GM12878 (cell line): ENCODE results near the gene LGALS3. TPM values are rescaled to one million over a fixed set of nuclear protein-coding genes. Genes with fewer than 3 reads are reported as not detected.

Experiments
- ATAC-seq: fragments of 200-7000 bp; cut with Tn5 transposase; 3 replicates; pipeline ENCODE4 v1.9.1; 2020; ENCODE audit warnings: mild to moderate bottlenecking, moderate library complexity
- BruUV-seq: library from RNA; stranded (reverse); fragments of 400-500 nt; replicated peaks from 2 replicates; lab custom pipeline; 2021; lab: Mats Ljungman, UMichigan
- CTCF ChIA-PET: fragments of 300-600 bp; sonication (Branson Sonifier 250); formaldehyde crosslinking; extraction: SDS; loops from one replicate; lab custom pipeline; 2021; ENCODE audit warnings: inconsistent platforms; lab: Yijun Ruan, JAX
- POLR2A ChIA-PET: fragments of 350-600 bp; formaldehyde crosslinking; extraction: SDS; loops from one replicate; lab custom pipeline; 2021; ENCODE audit warnings: inconsistent platforms; lab: Charles Lee
- RAD21 ChIA-PET: fragments of 300-600 bp; sonication (Branson Sonifier 250); formaldehyde crosslinking; loops from one replicate; lab custom pipeline; 2023; ENCODE audit warnings: antibody characterized with exemption; ENCODE audit not compliant: unreplicated experiment; lab: Charles Lee
- SMC1A ChIA-PET: fragments of 300-600 bp; sonication (Branson Sonifier 250); formaldehyde crosslinking; loops from one replicate; lab custom pipeline; 2023; ENCODE audit not compliant: unreplicated experiment, uncharacterized antibody; lab: Charles Lee
- DNase-seq: peaks from one replicate; pipeline ENCODE4 v3.0.0-alpha.2; 2011; ENCODE audit warnings: low read depth, low spot score
- FAIRE-seq: peaks from 3 replicates; lab custom pipeline; 2011; peaks lifted over from hg19 to GRCh38; lab: Jason Lieb, UNC
- H2AFZ ChIP-seq: 2 replicates; pipeline ENCODE4 v1.6.0; 2011; ENCODE audit warnings: low read depth, low read length, control low read depth; ENCODE audit not compliant: control insufficient read depth
- H3K27ac ChIP-seq: 2 replicates; pipeline ENCODE4 v1.5.1; 2011; ENCODE audit warnings: control low read depth; ENCODE audit not compliant: control insufficient read depth, insufficient read depth
- H3K27me3 ChIP-seq, 2 experiments: replicated peaks in 1 of 2; 2 replicates each; pipeline versions ENCODE4 v1.6.0 to v1.6.1; 2011; ENCODE audit warnings: low read length in 1 of 2; ENCODE audit not compliant: control insufficient read depth in 2 of 2, insufficient read depth in 2 of 2
- H3K36me3 ChIP-seq, 2 experiments: 2 replicates each; pipeline ENCODE4 v1.5.1; 2011; ENCODE audit warnings: low read length in 1 of 2; ENCODE audit not compliant: control insufficient read depth in 2 of 2, insufficient read depth in 2 of 2
- H3K4me1 ChIP-seq: 2 replicates; pipeline ENCODE4 v1.6.1; 2011; ENCODE audit warnings: mild to moderate bottlenecking, low read length, moderate library complexity, mixed read lengths; ENCODE audit not compliant: control insufficient read depth, insufficient read depth
- H3K4me2 ChIP-seq: 2 replicates; pipeline ENCODE4 v1.6.0; 2011; ENCODE audit warnings: control low read depth; ENCODE audit not compliant: control insufficient read depth, insufficient read depth
- H3K4me3 ChIP-seq: fragments of 200-600 bp; sonication (generic); 2 replicates; pipeline ENCODE4 v1.5.1; 2016
- H3K79me2 ChIP-seq: 2 replicates; pipeline ENCODE4 v1.6.0; 2011; ENCODE audit warnings: low read length; ENCODE audit not compliant: control insufficient read depth, insufficient read depth
- H3K9ac ChIP-seq: 2 replicates; pipeline ENCODE4 v1.8.0; 2011; ENCODE audit warnings: low read length, control low read depth, mixed read lengths; ENCODE audit not compliant: control insufficient read depth, insufficient read depth
- H3K9me3 ChIP-seq: replicated peaks from 3 replicates; pipeline ENCODE4 v1.5.1; 2011; ENCODE audit warnings: mild to moderate bottlenecking, low read length; ENCODE audit not compliant: control insufficient read depth, insufficient read depth
- H4K20me1 ChIP-seq: 2 replicates; pipeline ENCODE4 v1.6.0; 2011; ENCODE audit not compliant: control insufficient read depth, insufficient read depth
- CUX1 ChIP-seq: IDR thresholded peaks from 2 replicates; pipeline ENCODE4 v1.6.1; 2012; ENCODE audit warnings: improper control_type of control experiment, low read depth, low read length; ENCODE audit not compliant: insufficient replicate concordance
- HDAC6 ChIP-seq: fragments of 200-600 bp; sonication (generic); IDR thresholded peaks from one replicate; pipeline ENCODE4 v1.8.0; 2017; ENCODE audit warnings: antibody characterized with exemption; ENCODE audit not compliant: unreplicated experiment
- HDGF ChIP-seq: fragments of 450-650 bp; IDR thresholded peaks from 2 replicates; pipeline ENCODE4 v1.6.1; 2016; ENCODE audit warnings: antibody characterized with exemption
- NBN ChIP-seq: fragments of 450-650 bp; IDR thresholded peaks from 2 replicates; pipeline ENCODE4 v1.6.1; 2016
- PAX8 ChIP-seq: fragments of 450-650 bp; IDR thresholded peaks from 2 replicates; pipeline ENCODE4 v1.6.1; 2017; ENCODE audit warnings: mild to moderate bottlenecking, moderate library complexity
- PBX3 ChIP-seq: IDR thresholded peaks from 2 replicates; pipeline ENCODE4 v1.6.1; 2011; ENCODE audit warnings: mild to moderate bottlenecking, low read depth, low read length, moderate library complexity; ENCODE audit not compliant: insufficient replicate concordance
- POLR2AphosphoS5 ChIP-seq: IDR thresholded peaks from 2 replicates; pipeline ENCODE4 v1.6.1; 2011; ENCODE audit warnings: mild to moderate bottlenecking, low read length, inconsistent platforms
- REST ChIP-seq: IDR thresholded peaks from 2 replicates; pipeline ENCODE4 v1.6.1; 2012; ENCODE audit warnings: mild to moderate bottlenecking, low read depth, low read length
- TCF3 ChIP-seq: IDR thresholded peaks from 2 replicates; pipeline ENCODE4 v1.6.1; 2012; ENCODE audit warnings: low read depth, mild to moderate bottlenecking, low read length, borderline replicate concordance; ENCODE audit not compliant: insufficient read depth
- WGBS: methylation state at CpG from one replicate; pipeline ENCODE4 v1.1.6; 2016; ENCODE audit warnings: low lambda C conversion rate; ENCODE audit not compliant: insufficient replicate concordance, insufficient coverage; ENCODE audit errors: missing lambda C conversion rate; 5-methylcytosine and 5-hydroxymethylcytosine counted together
- in situ Hi-C: fragments of 300-500 bp; cut with MboI; formaldehyde crosslinking; loops from 9 replicates; pipeline ENCODE4 v1.14.3; 2018; ENCODE audit warnings: mixed read lengths
- intact Hi-C: fragments of 100-400 bp; cut with micrococcal nuclease; formaldehyde crosslinking; loops from one replicate; pipeline ENCODE4 v1.14.2; 2022; ENCODE audit not compliant: unreplicated experiment
- polyA plus RNA-seq, 11 experiments: library from polyadenylated mRNA; depleted of rRNA in 4 of 11; unstranded in 6 of 11; stranded (reverse) in 5 of 11; fragments of >200 nt; fragmentation: Nextera tagmentation in 4 of 11; fragmentation: Illumina TruSeq in 1 of 11; extraction: Ambion mirVana in 4 of 11; extraction: Trizol in 1 of 11; gene quantifications; 1 replicate in 1 of 11; 2 replicates in 10 of 11; pipeline versions ENCODE4 v1.2.1 to v1.2.3, GENCODE V29; 2011 to 2016; ENCODE audit warnings: inconsistent platforms in 2 of 11, missing spikeins in 2 of 11, low read depth in 1 of 11
- total RNA-seq, 4 experiments: library from RNA; depleted of rRNA in 3 of 4; stranded (reverse); fragments of >200 nt in 3 of 4; fragmentation: Illumina TruSeq in 1 of 4; extraction: Trizol in 1 of 4; gene quantifications; 2 replicates each; pipeline versions ENCODE4 v1.2.1 to v1.2.3, GENCODE V29; 2013 to 2021

The LGALS3 gene
- total and polyA plus RNA-seq, 10 of the 15 experiments (the other 5 are each of a cell fraction or from before 2014, with no cell fraction given), result 1.5 to 34.2 (median 18.4) TPM

GRCh38 chr14:55097881-55098560 is 31.0 kb upstream of the LGALS3 start (continued):
- TF ChIP-seq REST, result no peak

- H3K9me3 ChIP-seq, result no peaks in the 10 kb centered on the region
- no peaks in the 10 kb centered on the region for H3K27me3 ChIP-seq
- peaks cover 51% of the 10 kb centered on the region for H3K4me1 ChIP-seq
- H3K79me2 ChIP-seq, result no peaks in the 10 kb centered on the region
- intact Hi-C loops (loop anchor here (1.0 to 2.0 kb wide), 2 partner anchors 24 to 31 kb away; partner anchors contain the start of gene LGALS3), in situ Hi-C loops (no loop called here)
- H3K4me3 ChIP-seq, result no peak overlapping the region
- no peak for ATAC-seq
- no peaks in the 10 kb centered on the region for H4K20me1 ChIP-seq
- H2AFZ ChIP-seq, result no peak overlapping the region; the same call in 1 of the 2 replicates
- POLR2A ChIA-PET, result interaction anchor here (1.0 to 2.1 kb wide), 9 partner anchors 10 to 91 kb away, joined by 3 to 16 read pairs (median 4); partner anchors contain the start of gene MAPK1IP1L
- DNase-seq, result no peak
- no TSS peak for BruUV-seq
- no peak for FAIRE-seq
- H3K27ac ChIP-seq, result peak overlapping the region; percentile 65
- RAD21 ChIA-PET, result interaction anchor here (0.7 to 2.9 kb wide), 8 partner anchors 9 to 62 kb away, joined by 3 to 30 read pairs (median 6); partner anchors contain the start of gene MAPK1IP1L
- SMC1A ChIA-PET, result interaction anchor here (0.9 to 3.6 kb wide), 17 partner anchors 9 to 93 kb away, joined by 3 to 26 read pairs (median 4); partner anchors contain the start of genes DLGAP5, LGALS3 and MAPK1IP1L
- 0% methylated on average over 1 of the region's 1 CpG for WGBS
- H3K4me2 ChIP-seq, result peak overlapping the region; percentile 28
- H3K9ac ChIP-seq, result no peak overlapping the region
- CTCF ChIA-PET, result interaction anchor here (0.7 to 3.3 kb wide), 10 partner anchors 8 to 196 kb away, joined by 3 to 21 read pairs (median 5); partner anchors contain the start of genes GCH1, LGALS3 and MAPK1IP1L
- H3K36me3 ChIP-seq, result no peaks in the 10 kb centered on the region
- TF ChIP-seq PBX3, result no peak
- no peak for TF ChIP-seq PAX8
- TF ChIP-seq CUX1, result no peak
- TF ChIP-seq NBN, result peak; percentile 94
- no peak for TF ChIP-seq POLR2AphosphoS5
- no peak; the same call in 1 of the 2 replicates for TF ChIP-seq HDGF
- TF ChIP-seq TCF3, result 0 out of 2 replicates have a peak, but pooled peaks have one; percentile 13
- TF ChIP-seq HDAC6, result no peak
Measured at GRCh38 chr14:55098561-55098898, 30.5 kb upstream of the LGALS3 start.
